CD4-positive, alpha-beta T cell treated with Interleukin-10 for 1 hour (primary cell): Measurements from ENCODE around the gene GRIN3A.
A peak's percentile ranks its signal among the peaks of the same experiment; 100 is the strongest.
"Not testable (repeated sequence)": the region's sequence is repeated elsewhere in the genome, so short reads cannot be mapped to it uniquely, and the experiment has no call there.

Experiments
- DNase-seq: peaks from one replicate; pipeline ENCODE4 v3.0.0-alpha.2; 2020

Gene GRIN3A

DNA sequence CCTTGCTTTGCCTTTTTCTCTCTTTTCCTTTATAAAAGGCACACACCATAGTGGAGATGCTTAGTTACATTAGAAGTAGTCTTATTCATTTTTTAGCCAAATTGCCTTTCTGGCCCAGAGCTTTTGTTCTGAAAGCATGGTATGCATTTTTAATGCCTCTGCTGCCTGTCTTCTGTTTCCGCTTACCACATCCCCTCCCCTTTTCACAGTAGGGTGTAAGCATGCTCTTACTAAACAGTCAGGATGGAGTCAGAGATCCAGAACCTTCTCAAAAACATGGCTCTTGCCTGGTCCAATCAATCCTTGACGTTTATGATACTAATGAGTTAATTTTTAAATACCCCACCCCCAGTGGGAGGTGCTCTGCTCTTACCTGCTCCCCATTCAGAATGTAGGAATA, 166.1 kb downstream of the GRIN3A start:
- no peak for DNase-seq

DNA sequence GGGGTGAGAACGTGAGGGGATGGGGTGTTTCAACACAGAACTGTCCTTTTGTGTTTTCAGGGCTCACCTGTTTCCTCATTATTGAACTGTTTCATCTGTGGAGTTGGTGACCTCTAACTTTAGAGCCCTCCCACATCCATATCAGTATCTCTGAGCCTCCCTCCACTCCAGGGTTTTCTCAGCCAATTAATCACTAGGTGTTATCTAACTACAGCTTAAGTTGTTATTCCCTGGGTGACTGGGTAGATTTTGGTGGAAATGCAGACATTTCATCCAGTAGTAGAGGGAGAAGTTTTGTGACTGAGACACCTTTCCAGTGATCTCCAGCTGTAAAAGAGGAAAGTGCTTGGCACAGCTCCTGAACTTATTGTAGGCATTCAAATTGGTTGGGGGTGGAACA, 167.3 kb downstream of the GRIN3A start:
- DNase-seq: no peak

DNA sequence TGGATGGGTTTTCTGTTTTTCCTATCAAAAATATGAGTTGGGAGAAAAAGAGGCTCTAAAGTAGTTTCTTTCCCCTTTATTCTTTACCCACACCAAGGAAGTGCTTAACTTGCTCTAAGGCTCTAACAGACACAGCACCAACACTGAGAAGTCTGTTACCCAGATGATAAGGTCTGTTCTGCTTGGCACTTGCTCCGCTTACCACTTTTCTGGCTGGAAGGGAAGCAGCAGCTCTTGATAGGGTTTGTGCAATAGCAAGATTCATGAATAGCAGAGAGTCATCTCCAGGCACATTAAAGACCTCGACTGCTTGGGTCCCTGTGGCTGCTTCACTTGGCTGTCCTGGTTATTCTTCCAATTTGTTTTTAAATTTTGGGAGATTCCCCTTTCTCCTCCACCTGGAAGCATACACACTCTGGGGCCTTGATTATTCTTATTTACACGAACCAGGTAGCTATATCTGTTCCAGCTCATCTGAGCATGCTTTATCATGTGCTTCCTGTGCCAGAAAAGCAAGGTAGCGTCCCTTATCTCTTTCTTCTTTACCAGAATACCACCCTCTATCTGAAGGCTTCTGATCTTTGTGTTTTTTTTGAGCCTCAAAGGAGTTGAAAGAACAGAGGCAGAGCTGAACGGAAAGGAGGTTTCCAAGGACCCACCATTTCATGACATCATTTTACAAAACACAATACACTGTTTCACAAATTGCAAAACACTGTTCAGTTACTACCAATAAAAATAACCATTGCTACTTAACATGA, 168.5 kb downstream of the GRIN3A start:
- DNase-seq: peak; percentile 52

DNA sequence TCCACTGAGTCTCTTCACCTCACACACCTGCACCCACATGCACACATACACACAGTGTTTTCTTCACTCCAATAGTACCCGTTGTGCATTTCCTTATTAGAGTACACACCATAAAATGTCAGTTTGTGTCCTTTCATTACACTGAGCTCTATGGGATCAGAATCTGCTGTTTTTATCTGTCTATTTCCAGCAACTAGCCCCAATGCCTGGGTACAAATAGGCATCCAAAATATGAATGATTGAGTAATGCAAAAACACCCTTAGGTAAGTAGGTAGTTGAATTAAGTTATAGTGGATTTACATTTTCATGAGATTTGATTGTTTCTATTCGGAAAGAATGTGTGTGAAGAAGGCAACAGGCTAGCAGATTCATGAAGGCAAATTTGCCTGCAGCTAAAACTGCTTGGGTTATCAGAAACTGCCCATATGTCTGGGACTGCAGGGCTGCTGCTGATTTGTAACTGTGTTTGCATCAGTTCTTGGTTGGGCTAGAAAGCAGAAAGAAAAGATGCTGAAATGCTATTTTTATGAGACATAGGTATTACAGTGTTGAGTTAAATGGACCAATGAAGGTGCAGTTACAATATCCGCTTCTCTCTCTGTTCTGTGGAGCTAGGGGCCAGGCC, 170.6 kb downstream of the GRIN3A start:
- DNase-seq: no peak

GRCh38 chr9:101566904-101567724, 171.3 kb downstream of the GRIN3A start:
- DNase-seq: peak; percentile 44

- no peak for DNase-seq
Observed at GRCh38 chr9:101564252-101564651, 174.2 kb downstream of the GRIN3A start.

GRCh38 chr9:101562966-101563365, 175.5 kb downstream of the GRIN3A start:
- DNase-seq: no peak

GRCh38 chr9:101561740-101562139, 176.7 kb downstream of the GRIN3A start:
- no peak for DNase-seq

DNA sequence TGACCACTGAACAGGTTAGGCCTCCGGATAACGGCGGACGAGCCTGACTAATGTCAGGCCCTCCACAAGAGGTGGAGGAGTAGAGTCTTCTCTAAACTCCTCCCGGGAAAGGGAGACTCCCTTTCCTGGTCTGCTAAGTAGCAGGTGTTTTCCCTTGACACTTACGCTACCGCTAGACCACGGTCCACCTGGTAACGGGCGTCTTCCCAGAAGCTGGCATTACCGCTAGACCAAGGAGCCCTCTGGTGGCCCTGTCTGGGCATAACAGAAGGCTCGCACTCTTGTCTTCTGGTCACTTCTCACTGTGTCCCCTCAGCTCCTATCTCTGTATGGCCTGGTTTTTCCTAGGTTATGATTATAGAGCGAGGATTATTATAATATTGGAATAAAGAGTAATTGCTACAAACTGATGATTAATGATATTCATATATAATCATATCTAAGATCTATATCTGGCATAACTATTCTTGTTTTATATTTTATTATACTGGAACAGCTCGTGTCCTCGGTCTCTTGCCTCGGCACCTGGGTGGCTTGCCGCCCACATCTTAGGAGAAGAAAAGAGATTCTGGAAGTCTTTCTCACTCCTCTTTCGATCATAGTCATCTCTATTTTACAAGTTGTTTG, 188.9 kb downstream of the GRIN3A start:
- not testable (repeated sequence) for DNase-seq

DNA sequence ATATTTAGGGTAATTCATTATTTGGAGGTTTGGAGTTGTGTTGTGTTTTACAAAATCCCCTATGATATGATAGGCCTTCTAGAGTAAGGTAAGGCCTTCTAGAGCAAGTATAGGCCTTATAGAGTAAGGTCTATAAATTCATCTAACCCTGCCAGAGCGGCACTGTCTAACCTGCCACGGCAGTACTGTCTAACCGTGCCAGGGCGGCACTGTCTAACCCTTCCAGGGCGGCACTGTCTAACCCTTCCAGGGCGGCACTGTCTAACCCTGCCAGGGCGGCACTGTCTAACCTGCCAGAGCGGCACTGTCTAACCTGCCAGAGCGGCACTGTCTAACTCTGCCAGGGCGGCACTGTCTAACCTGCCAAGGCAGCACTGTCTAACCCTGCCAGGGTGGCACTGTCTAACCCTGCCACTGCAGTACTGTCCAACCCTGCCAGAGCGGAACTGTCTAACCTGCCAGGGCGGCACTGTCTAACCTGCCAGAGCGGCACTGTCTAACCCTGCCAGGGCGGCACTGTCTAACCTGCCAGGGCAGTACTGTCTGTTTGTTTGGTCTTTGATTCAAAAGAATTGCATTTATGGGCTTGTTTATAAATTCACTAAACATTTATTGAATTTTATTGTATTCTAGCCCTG, 195.2 kb downstream of the GRIN3A start:
- DNase-seq: no peak

- no peak for DNase-seq
Observed at GRCh38 chr9:101540069-101540468, 198.4 kb downstream of the GRIN3A start.

GRCh38 chr9:101536938-101537337, 201.5 kb downstream of the GRIN3A start:
- no peak for DNase-seq

DNA sequence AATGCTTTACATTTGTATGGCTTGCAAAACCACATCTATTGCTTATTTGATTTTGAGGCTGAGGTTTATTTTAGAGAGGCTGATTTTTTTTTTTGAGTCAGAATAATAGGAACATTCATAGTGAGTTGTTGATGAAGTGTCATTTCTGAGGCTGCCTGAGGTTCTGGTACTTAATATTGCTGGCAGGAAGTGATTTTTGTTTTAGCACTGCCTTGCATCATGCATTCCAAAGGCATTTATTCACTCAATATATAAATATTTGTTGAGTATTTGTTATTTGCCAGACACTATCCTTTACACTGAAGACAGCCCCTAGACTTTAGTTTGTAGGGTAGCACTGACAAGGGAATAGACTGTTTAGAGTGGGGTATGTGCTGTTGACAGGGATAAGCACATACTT, 202.1 kb downstream of the GRIN3A start:
- DNase-seq: no peak

DNA sequence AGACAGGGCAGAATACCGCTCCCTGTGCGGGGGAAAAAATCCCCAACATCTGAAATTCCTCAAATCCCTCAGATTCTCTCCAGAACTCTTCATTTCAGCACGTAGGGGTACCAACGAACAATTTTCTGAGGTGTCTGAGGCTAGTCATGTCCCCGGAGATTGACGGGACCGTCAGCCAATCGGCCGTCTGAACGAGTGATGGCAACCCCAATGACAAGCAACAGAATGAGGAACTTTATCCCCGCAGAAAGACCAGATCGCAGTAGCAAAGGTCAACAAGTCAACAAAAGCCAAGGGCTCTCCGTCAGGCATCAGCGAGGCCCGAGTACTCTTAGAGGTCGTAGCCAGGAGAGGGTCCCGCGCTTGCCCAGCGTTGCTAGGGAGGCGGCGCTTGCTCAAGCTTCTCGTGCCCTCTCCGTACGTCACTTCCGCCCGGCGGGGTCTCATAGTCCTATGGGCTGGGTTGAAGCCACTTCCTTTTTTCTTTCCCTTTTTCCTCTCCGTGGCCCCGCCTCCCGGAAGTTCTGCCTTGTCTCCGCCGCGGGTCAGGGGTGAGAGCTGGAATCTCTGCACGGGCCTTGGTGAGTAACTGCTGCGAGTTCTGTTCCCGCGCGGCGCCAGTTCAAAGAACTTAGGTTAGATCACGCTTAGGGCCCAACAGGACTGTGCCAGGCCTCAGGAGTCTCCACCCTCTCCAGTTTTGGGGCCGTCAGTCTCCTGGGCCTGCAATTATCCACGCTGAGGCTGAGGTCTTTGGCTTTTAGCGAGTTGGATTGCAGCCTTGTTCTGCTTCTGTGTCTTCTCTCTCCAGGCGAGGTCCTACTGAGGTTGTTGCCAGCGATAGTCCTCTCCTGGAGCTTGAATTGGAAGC, 204.9 kb downstream of the GRIN3A start, which contains the start of gene RNF20:
Gene RNF20 (plus strand): TSS at position 520 of the 871 bp plus-strand sequence. CDS start 1,571 bp downstream, outside the sequence.
- peak; percentile 98 for DNase-seq

GRCh38 chr9:101530076-101530711, 208.3 kb downstream of the GRIN3A start:
- DNase-seq: peak; percentile 84

- DNase-seq: no peak
Observed at GRCh38 chr9:101528015-101528414, 210.4 kb downstream of the GRIN3A start.

DNA sequence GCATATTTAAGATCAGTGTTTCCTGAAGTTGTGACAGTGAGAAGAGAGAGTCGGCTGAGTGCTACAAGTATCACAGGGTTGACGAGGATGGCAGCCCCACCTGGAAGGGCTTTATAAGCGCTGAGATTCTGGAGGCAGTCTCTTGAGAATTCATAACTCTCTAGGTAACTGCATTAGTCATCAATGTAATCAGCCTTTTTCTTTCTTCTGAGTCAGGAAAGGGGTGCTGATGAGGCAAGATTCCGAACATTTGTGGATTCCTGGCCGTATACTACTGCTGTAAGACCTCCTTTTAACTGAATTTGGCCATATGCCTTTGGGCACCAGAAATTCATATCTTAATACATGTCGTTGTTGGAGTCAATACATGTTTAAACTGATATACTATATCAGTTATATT, 211.4 kb downstream of the GRIN3A start:
- no peak for DNase-seq

DNA sequence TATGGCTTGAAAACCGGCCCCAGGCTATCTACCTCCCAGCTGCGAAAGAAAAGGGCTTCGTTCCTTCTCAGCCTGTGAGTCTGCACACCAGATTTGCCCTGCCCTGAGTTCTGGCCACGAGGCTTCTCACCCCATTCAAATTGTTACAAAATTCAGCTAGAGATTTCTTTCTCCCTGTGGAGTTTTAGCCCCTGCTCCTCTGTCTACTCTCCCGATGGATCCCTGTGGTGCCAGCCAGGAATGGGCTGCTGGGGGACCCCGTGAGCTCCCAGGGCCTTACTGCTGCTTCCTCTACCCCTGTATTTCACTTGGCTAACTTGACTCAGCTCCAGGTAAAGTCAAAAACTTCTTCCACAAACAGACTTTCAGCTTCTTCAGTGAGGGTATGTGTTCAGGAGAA, 214.1 kb downstream of the GRIN3A start:
- no peak for DNase-seq
